MM.1S (cell line): ENCODE results near the gene ANKS4B.

Experiments used
- CTCF ChIP-seq: fragments of 300-600 bp; sonication (generic); IDR thresholded peaks from 2 replicates; pipeline ENCODE4 v1.5.1; 2016; ENCODE audit warnings: antibody characterized with exemption, low read length, mixed read lengths
- EZH2phosphoT487 ChIP-seq: fragments of 300-600 bp; sonication (generic); IDR thresholded peaks from 2 replicates; pipeline ENCODE4 v1.6.1; 2018; ENCODE audit warnings: antibody characterized with exemption, low read length

GRCh38 chr16:21199607-21200218 is 33.8 kb upstream of the ANKS4B start:
- no peak for TF ChIP-seq CTCF
- no peak for TF ChIP-seq EZH2phosphoT487
